Heart left ventricle (tissue), 13 donors: ENCODE results near the gene MYH11.

Experiments used
- CTCF ChIP-seq, 12 donors: fragments of 200-600 bp; sonication (generic) in 4 of 12; IDR thresholded peaks; one replicate each; pipeline versions ENCODE4 v1.5.0 to v1.8.0; 2018 to 2022; ENCODE audit warnings: antibody characterized with exemption in 12 of 12, mild to moderate bottlenecking in 5 of 12
- POLR2A ChIP-seq, 2 donors: fragments of 450-650 bp; IDR thresholded peaks; one replicate each; pipeline ENCODE4 v1.6.1; 2017; ENCODE audit warnings: antibody characterized with exemption in 2 of 2, mild to moderate bottlenecking in 2 of 2, moderate library complexity in 2 of 2
- donor health status: ischemic (EF 13 %, LVEDD 7.1; RV severe dilation, severe dysfunction).
- donor health status: DM: no; HTN: yes; CAD: no.
- donor health status: DM: no; HTN: no; CAD: no.
- donor health status: ischemic (EF 25% LVEDD 6.9; RV normal size, moderate dysfunction).
- donor health status: ischemic (EF 25% LVEDD 5.7; RV mildly dilated, moderate dysfunction).
- donor health status: ischemic (EF 35%, LVEDD 5.7; RV mildly dilated, moderate dysfunction).
- donor health status: nonischemic (EF 11% LVEDD 7.7; RV severe dilation, severe dysfunction).
- donor health status: DM: yes; HTN: yes; CAD: no.
- donor health status: PGD.
- donor health status: ischemic (EF 29% LVEDD 5.4; RV normal size, mild dysfunction).
- donor health status: nonischemic (EF 23%, LVEDD 6.1; RV moderate dilation, normal function).

DNA sequence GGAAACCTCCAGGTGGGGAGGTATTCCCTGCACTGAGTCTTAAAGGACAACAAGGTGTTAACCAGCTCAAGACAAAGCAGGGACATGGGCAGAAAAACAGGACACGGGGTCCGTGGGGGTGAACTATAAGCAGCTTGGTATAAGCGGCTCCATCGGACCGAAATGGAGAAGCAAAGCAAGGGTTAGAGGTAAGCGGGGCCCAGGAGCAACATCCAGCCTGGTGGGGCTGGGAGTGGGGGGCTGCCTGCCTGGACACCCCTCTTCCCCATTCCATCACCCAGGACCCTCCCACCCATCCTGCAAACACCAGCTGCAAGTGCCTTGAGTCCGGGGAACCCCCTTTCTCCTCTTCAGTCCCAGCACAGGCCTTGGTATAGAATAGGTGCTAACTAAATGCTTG is 29.5 kb downstream of the MYH11 start:
- no peak for TF ChIP-seq POLR2A (IDR thresholded peaks at IDR 0.05)
- no peak for TF ChIP-seq CTCF (IDR thresholded peaks at IDR 0.05)
